SK-N-SH (cell line): ENCODE data around the gene GAS6. TPM values are rescaled to one million over a fixed set of nuclear protein-coding genes. Genes with fewer than 3 reads are reported as not detected.
"Not testable (repeated sequence)": the region's sequence is repeated elsewhere in the genome, so short reads cannot be mapped to it uniquely, and the experiment has no call there.

ENCODE experiments used
- CTCF ChIA-PET: fragments of 300-600, 350-600 bp; formaldehyde crosslinking; extraction: SDS; loops from one replicate; lab custom pipeline; 2021; lab: Yijun Ruan, JAX
- POLR2A ChIA-PET: fragments of 350-600 bp; sonication (Branson Sonifier 250); formaldehyde crosslinking; extraction: SDS; loops from one replicate; lab custom pipeline; 2020; ENCODE audit warnings: antibody characterized with exemption, inconsistent platforms; lab: Yijun Ruan, JAX
- DNase-seq: peaks from one replicate; pipeline ENCODE4 v3.0.0; 2012
- H2AFZ ChIP-seq: fragments of 200-600 bp; sonication (generic); 2 replicates; pipeline ENCODE4 v1.8.1; 2016; ENCODE audit warnings: antibody characterized with exemption, mild to moderate bottlenecking, low read depth
- H3F3A ChIP-seq: fragments of 200-600 bp; sonication (generic); replicated peaks from 2 replicates; pipeline ENCODE3; 2016; ENCODE audit warnings: antibody characterized with exemption, mild to moderate bottlenecking; ENCODE audit not compliant: insufficient read depth
- H3K27ac ChIP-seq, 2 experiments: fragments of 200-500 bp in 1 of 2; fragments of 200-600 bp in 1 of 2; sonication (Bioruptor generic) in 1 of 2; sonication (generic), shearing (Covaris generic) in 1 of 2; 2 replicates each; pipeline versions ENCODE4 v1.5.1 to v1.6.1; 2014 to 2016; ENCODE audit warnings: low read depth in 2 of 2, inconsistent platforms in 1 of 2, low read length in 1 of 2, mild to moderate bottlenecking in 1 of 2, mixed read lengths in 1 of 2
- H3K27me3 ChIP-seq: fragments of 200-600 bp; sonication (generic), shearing (Covaris generic); 2 replicates; pipeline ENCODE4 v1.6.1; 2016; ENCODE audit warnings: mixed run types; ENCODE audit not compliant: insufficient read depth
- H3K36me3 ChIP-seq, 2 experiments: fragments of 200-500 bp in 1 of 2; fragments of 200-600 bp in 1 of 2; sonication (Bioruptor generic) in 1 of 2; sonication (generic) in 1 of 2; replicated peaks in 1 of 2; 2 replicates each; pipeline versions ENCODE3 to v1.5.1; 2014 to 2016; ENCODE audit warnings: low read length in 1 of 2, mild to moderate bottlenecking in 1 of 2; ENCODE audit not compliant: insufficient read depth in 2 of 2, control insufficient read depth in 1 of 2
- H3K4me1 ChIP-seq, 2 experiments: fragments of 200-500 bp in 1 of 2; fragments of 200-600 bp in 1 of 2; sonication (Bioruptor generic) in 1 of 2; sonication (generic), shearing (Covaris generic) in 1 of 2; 2 replicates each; pipeline versions ENCODE4 v1.5.1 to v1.6.1; 2014 to 2016; ENCODE audit warnings: low read depth in 1 of 2, low read length in 1 of 2, mixed run types in 1 of 2; ENCODE audit not compliant: insufficient read depth in 2 of 2, control insufficient read depth in 1 of 2
- H3K4me2 ChIP-seq: fragments of 200-600 bp; sonication (generic), shearing (Covaris generic); 2 replicates; pipeline ENCODE4 v1.6.1; 2017; ENCODE audit warnings: mixed run types
- H3K4me3 ChIP-seq, 2 experiments: fragments of 200-500 bp in 1 of 2; fragments of 200-600 bp in 1 of 2; sonication (Bioruptor generic) in 1 of 2; sonication (generic), shearing (Covaris generic) in 1 of 2; 2 replicates each; pipeline versions ENCODE4 v1.5.1 to v1.8.1; 2014 to 2016; ENCODE audit warnings: low read depth in 2 of 2, inconsistent platforms in 1 of 2, low read length in 1 of 2, mild to moderate bottlenecking in 1 of 2, mixed read lengths in 1 of 2, moderate library complexity in 1 of 2
- H3K79me2 ChIP-seq: fragments of 200-600 bp; sonication (generic); 2 replicates; pipeline ENCODE4 v1.8.1; 2017; ENCODE audit warnings: mild to moderate bottlenecking; ENCODE audit not compliant: insufficient read depth
- H3K9ac ChIP-seq: fragments of 200-600 bp; sonication (generic); 2 replicates; pipeline ENCODE4 v1.6.1; 2017; ENCODE audit warnings: mixed run types
- H3K9me2 ChIP-seq: fragments of 200-600 bp; sonication (generic); 2 replicates; pipeline ENCODE4 v1.6.1; 2017; ENCODE audit warnings: mixed run types
- H3K9me3 ChIP-seq: fragments of 200-600 bp; sonication (generic); 2 replicates; pipeline ENCODE4 v1.6.1; 2017; ENCODE audit warnings: mixed run types, mild to moderate bottlenecking, moderate library complexity
- H4K20me1 ChIP-seq: fragments of 200-600 bp; sonication (generic); 2 replicates; pipeline ENCODE4 v1.6.1; 2017; ENCODE audit warnings: mild to moderate bottlenecking, mixed run types; ENCODE audit not compliant: insufficient read depth
- FOXJ3 ChIP-seq: sonication (generic); formaldehyde crosslinking; IDR thresholded peaks from 2 replicates; pipeline ENCODE4 v1.5.1; 2020; ENCODE audit warnings: mild to moderate bottlenecking, missing genetic modification reagents
- MAX ChIP-seq: IDR thresholded peaks from 2 replicates; pipeline ENCODE4 v1.4.0; 2012; ENCODE audit warnings: low read depth
- PBX3 ChIP-seq: IDR thresholded peaks from 2 replicates; pipeline ENCODE4; 2012
- RFX5 ChIP-seq: IDR thresholded peaks from 2 replicates; pipeline ENCODE4 v1.6.1; 2012; ENCODE audit warnings: mild to moderate bottlenecking, improper control_type of control experiment, low read length
- SIN3A ChIP-seq: IDR thresholded peaks from 2 replicates; pipeline ENCODE4 v1.6.1; 2012; ENCODE audit warnings: low read depth, mild to moderate bottlenecking, low read length, moderate library complexity, borderline replicate concordance
- TCF12 ChIP-seq: IDR thresholded peaks from 2 replicates; pipeline ENCODE4 v1.4.0; 2012
- YY1 ChIP-seq: IDR thresholded peaks from 2 replicates; pipeline ENCODE4 v1.4.0; 2012; ENCODE audit warnings: low read depth, mild to moderate bottlenecking
- WGBS: methylation state at CpG from one replicate; pipeline ENCODE4 v1.1.6; 2017; ENCODE audit warnings: low lambda C conversion rate; 5-methylcytosine and 5-hydroxymethylcytosine counted together
- polyA plus RNA-seq, 3 experiments: library from polyadenylated mRNA; depleted of rRNA; stranded (reverse); fragments of >200 nt; gene quantifications; 2 replicates each; pipeline ENCODE4 v1.2.3, GENCODE V29; 2012

GAS6 gene
- polyA plus RNA-seq, 1 of the 3 experiments (the other 2 are of a cell fraction), result 380 TPM

DNA sequence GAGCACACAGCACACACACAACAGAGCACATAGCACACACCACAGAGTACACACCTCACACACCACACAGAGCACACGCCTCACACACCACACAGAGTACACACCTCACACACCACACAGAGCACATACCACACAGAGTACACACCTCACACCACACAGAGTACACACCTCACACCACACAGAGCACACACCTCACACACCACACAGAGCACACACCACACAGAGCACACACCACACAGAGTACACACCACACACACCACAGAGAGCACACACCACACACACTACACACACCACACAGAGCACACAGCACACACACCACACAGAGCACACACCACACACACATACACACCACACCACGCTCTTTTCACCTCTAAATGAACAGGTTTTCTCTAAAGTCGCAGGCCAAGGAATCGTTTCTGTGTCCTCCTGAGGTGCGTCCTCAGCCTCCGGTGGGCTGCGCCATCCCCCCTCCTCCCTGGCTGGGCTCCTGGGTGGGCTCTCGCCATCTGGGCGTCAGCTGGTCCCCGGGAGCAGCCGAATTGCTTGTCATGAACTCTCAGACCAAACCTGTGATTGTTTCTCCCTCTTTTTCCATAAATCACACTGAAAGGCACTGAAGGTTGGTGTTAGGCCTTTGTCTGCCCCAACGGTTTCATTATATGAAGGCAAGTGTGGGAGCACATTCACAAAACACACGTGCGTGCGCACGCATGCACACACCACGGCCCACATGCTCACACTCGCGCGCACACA lies 67.5 kb downstream of the GAS6 start:
- Histone ChIP-seq H3K4me2 (no peak overlapping the region), H2AFZ (no peak overlapping the region), H3K9me2 (no peaks in the 10 kb centered on the region), H3K4me1 (peaks cover 0 to 3% of the 10 kb centered on the region in 2 experiments; a peak in 1 of 4 replicates), H3K4me3 (no peak overlapping the region), H3K9ac (no peak overlapping the region), H3F3A (no peaks in the 10 kb centered on the region), H3K9me3 (no peaks in the 10 kb centered on the region), H4K20me1 (no peaks in the 10 kb centered on the region), H3K36me3 (no peaks in the 10 kb centered on the region), H3K79me2 (no peaks in the 10 kb centered on the region), H3K27ac (no peak overlapping the region), H3K27me3 (no peaks in the 10 kb centered on the region)
- ChIA-PET POLR2A (no interaction called here), CTCF (no interaction called here)
- WGBS, result 88% methylated on average over 20 of the region's 20 CpGs
- no peak for TF ChIP-seq SIN3A
- TF ChIP-seq PBX3, result no peak
- no peak for TF ChIP-seq YY1
- TF ChIP-seq RFX5, result no peak
- TF ChIP-seq FOXJ3 (CRISPR knock-in tag), result no peak
- TF ChIP-seq TCF12, result no peak
- TF ChIP-seq, all 33 proteins: peak for 0
- DNase-seq, result no peak

DNA sequence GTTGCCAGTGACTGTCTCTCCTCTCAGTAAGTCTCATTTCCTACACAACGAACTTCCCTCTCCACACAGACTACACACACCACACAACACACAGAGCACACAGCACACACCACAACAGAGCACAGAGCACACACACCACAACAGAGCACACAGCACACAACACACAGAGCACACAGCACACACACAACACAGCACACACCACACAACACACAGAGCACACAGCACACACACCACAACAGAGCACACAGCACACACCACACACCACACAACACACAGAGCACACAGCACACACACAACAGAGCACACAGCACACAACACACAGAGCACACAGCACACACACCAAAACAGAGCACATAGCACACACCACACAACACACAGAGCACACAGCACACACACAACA lies 68.5 kb downstream of the GAS6 start:
- POLR2A ChIA-PET, H3F3A ChIP-seq, H3K79me2 ChIP-seq, H3K4me1 ChIP-seq, H2AFZ ChIP-seq, DNase-seq, CTCF ChIA-PET, H3K36me3 ChIP-seq, H3K9me3 ChIP-seq, H3K4me3 ChIP-seq, H3K9ac ChIP-seq, H3K27ac ChIP-seq, H4K20me1 ChIP-seq, H3K27me3 ChIP-seq, H3K4me2 ChIP-seq, H3K9me2 ChIP-seq: not testable (repeated sequence)
- 32% methylated on average over 1 of the region's 1 CpG for WGBS

DNA sequence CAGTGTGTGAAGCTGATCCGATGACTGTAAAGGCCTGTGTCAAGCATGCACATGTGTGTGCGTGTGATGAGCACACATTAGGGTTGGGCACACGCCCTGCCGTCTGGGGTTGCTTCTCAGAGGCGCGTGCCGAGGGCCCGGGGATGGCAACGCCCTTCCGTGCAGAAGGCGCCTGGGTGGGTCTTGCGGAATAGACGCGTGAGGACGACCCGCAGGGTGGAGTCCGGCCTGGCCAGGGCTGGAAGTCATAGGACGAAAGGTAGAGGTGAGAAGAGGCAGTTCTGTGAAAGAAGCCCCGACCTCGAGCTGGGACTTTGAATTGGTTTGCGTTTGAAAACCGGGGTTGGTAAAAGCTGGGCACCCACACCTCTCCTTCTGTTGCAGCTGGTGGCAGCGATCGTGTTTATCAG lies 69.1 kb downstream of the GAS6 start:
- DNase-seq, result no peak
- Histone ChIP-seq H2AFZ (no peak overlapping the region), H3K9ac (no peak overlapping the region), H3K4me1 (peaks cover 0 to 2% of the 10 kb centered on the region in 2 experiments; a peak in 1 of 4 replicates), H3F3A (no peaks in the 10 kb centered on the region), H3K27me3 (no peaks in the 10 kb centered on the region), H3K79me2 (no peaks in the 10 kb centered on the region), H4K20me1 (no peaks in the 10 kb centered on the region), H3K9me3 (no peaks in the 10 kb centered on the region), H3K36me3 (no peaks in the 10 kb centered on the region), H3K9me2 (no peaks in the 10 kb centered on the region), H3K27ac (no peak overlapping the region), H3K4me2 (no peak overlapping the region), H3K4me3 (no peak overlapping the region)
- POLR2A ChIA-PET, result no interaction called here
- WGBS, result 93% methylated on average over 24 of the region's 24 CpGs
- CTCF ChIA-PET, result no interaction called here
- no peak for TF ChIP-seq TCF12
- no peak for TF ChIP-seq SIN3A
- TF ChIP-seq MAX, result no peak
